GM18951 (cell line): ENCODE results near the gene NPC1L1.
"Not testable (repeated sequence)": the region's sequence is repeated elsewhere in the genome, so short reads cannot be mapped to it uniquely, and the experiment has no call there.

ENCODE experiments used
- POLR2A ChIP-seq: IDR thresholded peaks from 4 replicates; pipeline ENCODE4 v1.6.1; 2011; ENCODE audit warnings: mild to moderate bottlenecking; ENCODE audit not compliant: insufficient read length, insufficient read depth; ENCODE audit errors: extremely low read depth
- in situ Hi-C: fragments of 300-500 bp; cut with MboI; formaldehyde crosslinking; loops from one replicate; pipeline ENCODE4 v1.12.0; 2022; ENCODE audit warnings: low sequenced_read_pairs, mixed read lengths, inconsistent platforms; ENCODE audit not compliant: unreplicated experiment

Gene NPC1L1

DNA sequence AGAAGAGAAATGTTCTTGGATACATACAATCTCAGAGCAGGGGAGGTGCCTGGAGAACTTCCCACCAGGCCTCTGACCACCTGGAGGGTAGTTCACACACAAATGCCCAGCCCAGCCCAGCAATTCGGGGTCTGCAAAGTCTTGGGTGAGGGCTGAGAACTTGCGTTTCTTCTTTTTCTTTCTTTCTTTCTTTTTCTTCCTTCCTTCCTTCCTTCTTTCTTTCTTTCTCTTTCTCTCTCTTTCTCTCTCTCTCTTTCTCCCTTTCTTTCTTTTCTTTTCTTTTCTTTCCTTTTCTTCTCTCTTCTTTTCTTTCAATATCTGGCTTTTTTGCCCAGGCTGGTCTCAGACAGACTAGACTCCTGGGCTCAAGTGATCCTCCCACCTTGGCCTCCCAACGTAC is 22.4 kb downstream of the NPC1L1 start:
- in situ Hi-C loops: no loop called here
- TF ChIP-seq POLR2A: no peak

DNA sequence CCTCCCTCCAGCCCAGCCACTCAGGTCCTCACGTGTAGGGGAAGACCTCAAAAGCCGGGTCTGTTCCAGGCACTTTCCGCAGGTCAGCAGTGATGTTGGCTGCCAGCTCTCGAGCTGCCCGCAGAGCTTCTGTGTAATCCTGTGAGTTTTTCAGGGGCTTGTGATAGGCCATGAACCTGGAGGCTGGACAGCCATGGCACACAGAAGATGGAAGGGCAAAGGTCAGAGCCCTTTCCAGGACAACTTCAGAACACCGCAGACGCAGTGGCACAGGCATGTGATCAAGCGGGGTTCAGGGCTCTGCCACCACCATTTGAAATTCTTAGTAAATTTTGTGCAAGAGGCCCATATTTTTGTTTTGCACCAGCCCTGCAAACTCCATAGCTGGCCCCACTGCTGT is 24.0 kb downstream of the NPC1L1 start:
- in situ Hi-C loops: no loop called here
- TF ChIP-seq POLR2A: no peak

DNA sequence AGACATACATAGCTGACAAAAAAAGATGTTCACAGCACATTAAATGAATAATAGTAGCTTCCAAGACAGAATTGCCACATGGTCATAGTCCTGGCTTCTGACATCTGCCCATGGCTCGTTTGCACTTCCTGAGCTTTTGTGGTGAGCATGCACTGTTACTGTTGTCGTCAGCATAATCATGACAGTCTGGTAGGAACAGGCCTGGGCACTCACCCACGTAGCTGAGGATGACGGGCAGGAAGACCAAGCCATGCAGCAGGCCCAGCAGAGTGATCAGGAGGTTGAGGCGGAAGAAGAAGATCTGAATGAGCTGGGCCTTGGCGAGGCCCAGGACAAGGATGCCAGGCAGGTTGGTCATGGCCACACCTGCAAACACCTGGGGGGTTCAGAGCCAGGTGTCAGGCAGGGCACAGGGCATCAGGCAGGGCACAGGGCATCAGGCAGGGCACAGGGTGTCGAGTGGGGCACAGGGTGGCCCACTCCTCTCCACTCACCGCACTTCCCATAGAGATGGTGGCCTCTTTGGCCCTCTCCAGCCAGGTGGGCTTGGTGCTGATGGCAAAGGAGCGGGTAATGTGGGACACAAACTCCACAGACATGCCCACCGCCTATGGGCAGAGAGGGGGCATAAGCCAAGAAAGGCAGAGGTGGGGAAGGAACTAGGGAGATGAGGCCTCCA is 25.4 kb downstream of the NPC1L1 start:
- in situ Hi-C loops: no loop called here
- TF ChIP-seq POLR2A: no peak

DNA sequence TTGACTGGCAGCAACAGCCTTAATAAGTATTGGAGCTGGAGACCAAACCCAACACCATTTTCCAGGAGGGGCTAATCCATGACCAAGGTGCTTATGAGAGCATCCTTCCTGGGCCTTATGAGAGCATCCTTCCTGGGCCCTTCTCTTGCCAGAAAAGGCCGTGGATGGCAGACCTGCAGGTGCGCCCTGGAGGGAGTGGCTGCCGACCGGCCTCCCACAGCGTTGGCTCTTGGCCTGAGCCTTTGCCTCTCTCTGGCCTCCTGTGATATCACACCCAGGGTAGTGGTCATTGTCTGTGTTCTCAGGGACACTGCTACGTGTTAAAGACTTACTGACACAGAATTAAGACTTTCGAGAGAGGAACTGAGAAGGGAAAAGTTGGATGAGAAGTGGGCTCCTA is 28.4 kb downstream of the NPC1L1 start:
- in situ Hi-C loops: no loop called here
- TF ChIP-seq POLR2A: no peak

DNA sequence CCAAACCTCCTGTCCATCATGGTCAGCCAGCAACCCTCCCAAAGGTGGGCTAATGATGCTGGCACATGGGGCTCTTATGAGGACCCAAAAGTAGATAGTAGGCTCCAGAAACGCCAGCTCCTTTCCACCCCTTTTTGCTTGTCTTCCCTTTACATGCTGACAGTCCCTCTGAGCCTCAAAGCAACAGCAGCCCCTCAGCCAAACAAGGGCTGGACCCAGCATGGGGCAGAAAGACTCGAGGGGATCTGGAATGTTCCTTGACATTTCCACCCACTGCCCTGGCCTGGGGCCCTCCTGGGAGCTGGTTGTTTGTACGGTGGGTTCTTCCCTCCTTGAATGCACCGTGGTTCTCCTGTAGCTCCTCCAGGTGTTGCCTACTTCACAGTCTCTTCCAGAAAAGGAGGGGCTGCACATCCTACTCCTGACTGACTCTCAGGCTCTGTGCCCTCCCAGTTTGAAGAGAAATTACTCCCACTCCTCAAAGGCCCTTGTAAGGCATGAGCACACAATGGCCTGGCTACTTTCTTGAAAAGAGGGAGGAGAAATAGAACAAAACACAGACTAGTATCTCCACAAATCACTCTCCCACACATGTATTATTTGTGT is 29.2 kb downstream of the NPC1L1 start:
- in situ Hi-C loops: no loop called here
- TF ChIP-seq POLR2A: no peak

DNA sequence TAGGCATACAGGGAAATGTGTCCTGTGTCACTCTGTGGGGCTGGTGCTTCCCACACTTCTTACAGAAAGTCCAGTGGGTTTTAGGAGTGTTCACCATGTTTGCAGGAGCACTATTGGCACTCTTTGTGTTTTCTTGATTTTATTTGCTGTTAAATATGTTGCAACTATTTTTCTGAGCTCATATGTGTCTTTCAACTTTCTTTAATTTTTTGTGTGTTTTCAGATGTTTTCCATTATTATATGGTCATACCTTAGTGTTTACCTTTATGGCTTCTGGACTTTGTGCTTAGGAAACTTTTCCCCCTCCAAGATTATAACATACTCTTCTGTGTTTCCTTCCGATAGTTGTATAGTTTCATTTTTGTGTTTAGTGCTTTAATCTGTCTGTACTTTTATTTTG is 29.9 kb downstream of the NPC1L1 start:
- no peak for TF ChIP-seq POLR2A
- in situ Hi-C loops: no loop called here

DNA sequence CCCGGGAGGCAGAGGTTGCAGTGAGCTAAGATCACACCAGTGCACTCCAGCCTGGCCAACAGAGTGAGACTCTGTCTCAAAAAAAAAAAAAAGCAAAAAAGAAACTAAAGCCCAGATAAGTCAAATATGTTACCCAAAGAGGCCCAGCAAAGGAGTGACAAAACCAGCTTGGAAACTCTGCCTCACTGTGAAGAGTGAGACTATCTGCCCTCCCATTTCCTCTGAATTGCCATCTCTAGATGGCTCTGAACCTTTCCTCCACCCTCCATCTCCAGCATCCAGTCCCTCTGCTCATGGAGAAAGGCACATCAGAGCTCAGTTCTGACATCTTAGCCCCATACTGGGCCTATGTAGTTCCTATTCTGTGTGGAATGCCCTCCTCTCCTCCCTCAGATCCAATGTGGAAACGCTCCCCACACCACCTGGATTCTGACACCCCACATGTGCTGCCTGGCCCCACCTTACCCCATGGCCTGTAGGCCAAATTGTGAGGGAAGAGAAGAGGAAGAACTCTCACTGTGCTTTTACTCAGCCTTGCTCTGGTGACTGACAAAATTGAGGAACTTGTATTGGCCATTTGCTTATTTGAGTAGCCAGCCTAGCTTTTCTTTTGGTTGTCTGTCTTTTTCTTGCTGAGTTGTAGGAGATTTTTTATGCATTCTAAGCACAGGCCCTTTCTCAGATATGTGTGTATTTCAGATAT is 32.7 kb downstream of the NPC1L1 start:
- in situ Hi-C loops: no loop called here
- TF ChIP-seq POLR2A: no peak

DNA sequence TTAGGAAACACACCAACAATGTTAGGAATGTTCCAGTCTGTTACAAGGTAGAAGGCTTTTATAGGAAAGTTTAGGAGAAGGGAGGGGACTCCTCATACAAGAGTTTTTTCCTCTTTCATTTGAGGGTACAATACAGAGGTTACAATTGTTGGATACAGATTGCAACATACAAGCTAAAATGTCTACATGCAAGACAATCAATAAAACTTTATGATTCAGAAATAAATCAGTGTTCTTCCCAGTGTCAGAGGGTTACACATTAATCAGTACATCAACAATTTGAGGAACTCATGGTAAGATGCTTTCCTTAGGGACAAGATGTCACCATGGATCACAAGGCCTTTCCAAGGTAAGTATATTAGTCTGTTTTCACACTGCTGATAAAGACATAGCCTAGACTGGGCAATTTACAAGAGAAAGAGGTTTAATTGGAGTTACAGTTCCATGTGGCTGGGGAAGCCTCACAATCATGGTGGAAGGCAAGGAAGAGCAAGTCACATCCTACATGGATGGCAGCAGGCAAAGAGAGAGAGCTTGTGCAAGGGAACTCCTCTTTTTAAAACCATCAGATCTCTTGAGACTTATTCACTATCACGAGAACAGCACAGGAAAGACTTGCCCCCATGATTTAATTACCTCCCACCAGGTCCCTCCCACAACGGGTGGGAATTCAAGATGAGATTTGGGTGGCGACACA is 34.4 kb downstream of the NPC1L1 start:
- in situ Hi-C loops: not testable (repeated sequence)

DNA sequence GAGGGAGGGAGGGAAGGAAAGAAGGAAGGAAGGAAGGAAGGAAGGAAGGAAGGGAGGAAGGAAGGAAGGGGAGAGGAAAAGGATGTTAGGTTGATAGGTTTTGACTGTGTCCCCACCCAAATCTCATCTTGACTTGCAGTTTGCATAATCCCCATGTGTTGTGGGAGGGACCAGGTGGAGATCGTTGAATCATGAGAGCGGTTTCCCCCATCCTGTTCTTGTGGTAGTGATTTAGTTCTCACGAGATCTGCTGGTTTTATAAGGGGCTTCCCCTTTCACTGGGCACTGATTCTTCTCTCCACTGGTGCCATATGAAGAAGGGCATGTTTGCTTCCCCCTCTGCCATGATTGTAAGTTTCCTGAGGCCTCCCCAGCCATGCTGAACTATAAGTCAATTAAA is 35.5 kb downstream of the NPC1L1 start:
- in situ Hi-C loops: no loop called here
- no peak for TF ChIP-seq POLR2A

DNA sequence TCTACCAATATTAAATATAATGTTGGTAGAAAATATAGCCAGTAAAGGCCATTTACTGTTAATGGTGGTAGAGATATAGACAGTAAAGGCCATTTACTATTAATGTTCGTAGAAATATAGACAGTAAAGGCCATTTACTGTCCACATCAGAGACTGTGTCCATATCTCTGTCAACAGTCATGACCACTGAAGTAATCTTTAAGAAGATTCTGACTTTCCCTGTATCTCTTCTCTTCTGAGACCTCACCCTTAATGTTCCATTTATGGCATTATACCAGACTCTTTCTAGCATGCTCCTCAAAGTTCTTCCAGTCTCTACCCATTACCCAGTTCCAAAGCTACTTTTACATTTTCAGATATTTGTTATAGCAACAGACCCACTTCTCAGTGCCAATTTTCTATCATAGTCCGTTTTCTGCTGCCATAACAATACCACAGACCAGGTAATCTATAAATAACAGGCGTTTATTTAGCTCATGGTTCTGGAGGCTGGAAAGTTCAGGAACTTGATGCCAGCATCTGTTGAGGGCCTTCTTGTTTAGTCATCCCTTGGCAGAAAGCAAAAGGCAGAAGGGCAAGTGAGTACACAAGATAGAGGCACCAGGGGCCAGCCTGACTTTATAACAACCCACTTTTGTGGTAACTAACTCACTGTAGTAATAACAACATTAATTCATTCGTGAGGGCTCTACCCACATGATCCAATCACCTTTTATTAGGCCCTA is 42.7 kb downstream of the NPC1L1 start:
- TF ChIP-seq POLR2A: no peak
- in situ Hi-C loops: loop anchor here (25.0 kb wide), 1 partner anchor 261 kb away; no protein-coding TSS in a partner anchor

DNA sequence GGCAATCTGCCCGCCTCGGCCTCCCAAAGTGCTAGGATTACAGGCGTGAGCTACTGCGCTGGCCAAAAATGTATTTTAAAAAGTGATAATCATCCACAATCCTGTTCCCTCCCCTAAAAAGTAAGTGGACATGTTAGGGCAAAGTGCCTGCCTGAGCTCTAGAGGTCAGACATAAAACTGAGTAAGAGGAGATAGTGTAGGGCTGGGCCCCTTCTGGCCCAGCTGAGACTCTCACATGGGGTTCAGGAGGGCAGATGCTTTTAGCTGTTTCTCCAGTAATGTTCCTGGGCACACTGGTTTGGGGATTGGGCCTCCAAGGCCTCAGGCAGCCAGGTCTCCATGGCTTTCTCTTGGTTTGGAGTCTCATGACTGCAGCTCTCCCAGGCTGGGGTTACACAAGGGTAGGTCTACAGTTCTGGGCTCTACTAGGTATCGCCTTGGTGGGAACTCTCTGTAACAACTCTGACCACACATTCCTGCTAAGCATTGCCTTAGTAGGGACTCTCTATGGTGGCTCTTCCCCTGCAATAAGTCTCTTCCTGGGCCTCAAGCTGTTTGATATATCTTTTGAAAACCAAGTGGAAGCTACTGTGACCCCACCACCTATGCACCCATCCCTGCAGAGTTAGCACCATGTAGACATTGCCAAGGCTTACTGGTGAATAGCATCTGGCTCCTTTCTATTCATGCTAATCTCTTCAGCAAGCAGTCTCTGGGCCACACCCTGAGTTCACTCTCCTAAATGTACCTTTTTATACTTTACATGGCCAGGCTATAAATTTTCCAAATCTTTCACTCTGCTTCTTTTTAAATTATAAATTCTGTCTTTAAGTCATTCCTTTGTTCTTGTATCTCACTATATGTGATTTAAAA is 43.7 kb downstream of the NPC1L1 start:
- TF ChIP-seq POLR2A: no peak
- in situ Hi-C loops: loop anchor here (25.0 kb wide), 1 partner anchor 260 kb away; no protein-coding TSS in a partner anchor

DNA sequence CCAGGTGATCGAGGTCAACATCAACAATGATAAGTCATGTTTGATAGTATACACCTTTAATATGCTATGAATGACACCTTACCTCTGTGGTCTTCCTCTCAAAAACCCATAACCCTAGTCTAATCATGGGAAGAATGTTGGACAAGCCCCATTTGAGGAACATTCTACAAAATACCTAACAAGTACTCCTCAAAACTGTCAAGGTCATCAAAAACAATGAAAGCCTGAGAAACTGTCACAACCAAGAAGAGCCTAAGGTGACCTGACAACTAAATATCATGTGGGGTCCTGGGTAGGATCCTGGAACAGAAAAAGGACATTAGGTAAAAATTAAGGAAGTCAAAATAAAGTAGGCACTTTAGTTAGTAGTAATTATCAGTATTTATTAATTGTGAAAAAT is 44.7 kb downstream of the NPC1L1 start:
- in situ Hi-C loops: loop anchor here (25.0 kb wide), 1 partner anchor 259 kb away; no protein-coding TSS in a partner anchor

DNA sequence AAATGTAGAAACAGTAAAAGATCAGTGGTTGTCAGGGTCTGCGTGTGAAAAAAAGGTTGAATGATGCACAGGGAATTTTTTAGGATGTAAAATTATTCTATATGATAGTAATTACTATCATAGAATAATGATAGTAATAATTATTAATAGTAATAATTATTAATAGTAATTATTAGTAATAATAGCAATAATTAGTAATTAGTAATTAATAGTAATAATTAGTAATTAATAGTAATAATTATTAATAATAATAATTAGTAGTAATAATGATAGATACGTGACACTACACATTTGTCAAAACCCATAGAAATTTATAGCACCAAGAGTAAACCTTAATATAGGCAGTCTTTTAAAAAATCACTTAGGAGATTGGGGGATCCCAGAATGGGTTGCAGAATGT is 46.2 kb downstream of the NPC1L1 start:
- TF ChIP-seq POLR2A: no peak
- in situ Hi-C loops: loop anchor here (25.0 kb wide), 1 partner anchor 258 kb away; no protein-coding TSS in a partner anchor

More for the DNA sequence above, 44.7 kb downstream of the NPC1L1 start:
- TF ChIP-seq POLR2A: no peak
